GM18951 (cell line): ENCODE results near the gene NRG2.

Experiments
- POLR2A ChIP-seq: IDR thresholded peaks from 4 replicates; pipeline ENCODE4 v1.6.1; 2011; ENCODE audit warnings: mild to moderate bottlenecking; ENCODE audit not compliant: insufficient read length, insufficient read depth; ENCODE audit errors: extremely low read depth
- in situ Hi-C: fragments of 300-500 bp; cut with MboI; formaldehyde crosslinking; loops from one replicate; pipeline ENCODE4 v1.12.0; 2022; ENCODE audit warnings: low sequenced_read_pairs, mixed read lengths, inconsistent platforms; ENCODE audit not compliant: unreplicated experiment

Gene NRG2

DNA sequence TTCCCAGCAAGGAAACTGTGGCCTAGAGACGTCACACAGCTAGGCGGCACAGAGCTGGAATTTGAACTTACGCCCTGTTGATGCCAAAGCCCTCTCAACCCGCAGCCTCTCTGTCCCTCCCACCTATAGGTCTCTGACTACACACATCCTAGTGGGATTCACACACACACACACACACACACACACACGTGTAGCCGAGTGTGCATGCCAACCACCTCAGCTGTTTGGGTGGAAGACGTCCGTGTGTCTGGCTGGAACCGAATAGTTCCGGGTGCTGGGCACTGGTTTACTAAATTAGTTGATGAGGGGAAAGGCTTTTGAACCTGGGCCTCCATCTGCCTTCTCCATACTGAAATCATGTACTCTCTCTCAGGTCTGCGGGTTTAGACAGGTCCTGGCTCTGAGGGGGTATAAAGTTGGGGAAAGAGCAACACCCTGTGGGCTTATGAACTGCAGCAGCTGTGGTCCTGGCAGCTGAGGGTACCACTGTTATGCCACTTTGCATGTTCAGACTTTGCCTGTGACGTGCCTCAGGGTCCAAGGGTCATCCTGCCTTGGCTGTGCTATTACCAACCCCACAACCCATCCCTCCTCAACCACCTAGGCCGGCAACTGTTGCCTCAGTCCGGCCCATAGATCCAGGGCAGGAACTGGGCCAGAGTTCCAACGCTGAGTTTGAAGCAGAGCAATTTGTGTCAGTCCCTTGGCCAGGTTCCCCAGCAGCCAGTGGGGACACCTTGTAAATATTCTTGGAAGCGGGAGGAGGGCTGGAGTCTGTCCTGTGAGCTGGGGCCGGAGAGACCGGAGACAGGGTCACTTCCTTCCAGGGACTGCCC is 197.0 kb downstream of the NRG2 start:
- in situ Hi-C loops: loop anchor here (10.0 kb wide), 1 partner anchor 61 kb away; no protein-coding TSS in a partner anchor
- no peak for TF ChIP-seq POLR2A

DNA sequence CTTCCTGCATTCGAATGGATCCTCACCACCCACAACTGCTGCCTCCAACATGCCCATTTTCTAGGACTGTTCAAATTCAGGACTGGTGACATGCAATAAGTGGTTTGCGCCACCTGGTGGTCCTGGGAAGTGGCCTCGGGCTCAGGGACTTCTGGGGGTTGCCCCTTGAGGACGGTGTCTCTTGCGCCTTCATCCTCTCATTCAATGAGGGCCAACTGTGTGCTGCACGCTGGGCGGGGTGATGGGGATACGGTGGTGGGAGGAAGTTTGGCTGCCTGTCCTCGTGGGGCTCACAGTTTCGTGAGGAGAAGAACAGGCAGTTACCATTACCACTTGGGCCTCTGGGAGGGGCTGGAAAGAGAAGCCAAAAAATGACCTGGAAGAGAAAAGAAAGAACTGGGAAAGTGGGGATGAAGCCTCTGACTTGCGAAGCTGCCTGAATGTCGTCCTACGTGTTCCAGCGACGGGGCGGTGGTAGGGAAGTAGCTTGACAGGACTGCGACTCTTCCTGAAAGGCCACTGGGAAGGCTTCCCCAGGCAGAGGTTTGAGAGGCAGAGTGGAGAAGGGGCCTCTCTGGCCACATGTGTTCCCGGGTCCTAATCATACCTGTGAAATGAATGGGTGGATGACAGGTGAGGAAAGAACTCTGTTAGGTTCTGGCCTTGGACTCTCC is 198.5 kb downstream of the NRG2 start:
- in situ Hi-C loops: loop anchor here (10.0 kb wide), 1 partner anchor 60 kb away; no protein-coding TSS in a partner anchor
- no peak for TF ChIP-seq POLR2A

DNA sequence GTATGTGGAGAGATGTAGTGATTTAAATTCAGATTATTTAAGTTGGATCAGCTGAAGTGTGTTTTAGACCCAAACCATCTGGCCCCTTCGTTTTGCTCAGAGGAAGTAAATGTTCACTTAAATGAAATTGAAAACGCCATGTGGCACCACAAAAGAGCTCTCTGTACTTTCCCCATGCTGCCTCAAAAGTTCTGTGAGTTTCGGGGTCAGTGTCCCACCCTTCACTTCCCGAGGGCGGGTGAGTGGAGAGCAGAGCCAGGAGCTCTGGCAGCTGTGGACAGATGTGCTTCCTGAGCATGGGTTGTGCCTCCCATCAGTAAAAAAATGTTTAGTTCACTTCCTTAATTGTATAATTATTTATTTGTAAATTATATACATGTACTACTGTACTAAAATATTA is 199.1 kb downstream of the NRG2 start:
- in situ Hi-C loops: loop anchor here (10.0 kb wide), 1 partner anchor 59 kb away; no protein-coding TSS in a partner anchor
- TF ChIP-seq POLR2A: no peak

DNA sequence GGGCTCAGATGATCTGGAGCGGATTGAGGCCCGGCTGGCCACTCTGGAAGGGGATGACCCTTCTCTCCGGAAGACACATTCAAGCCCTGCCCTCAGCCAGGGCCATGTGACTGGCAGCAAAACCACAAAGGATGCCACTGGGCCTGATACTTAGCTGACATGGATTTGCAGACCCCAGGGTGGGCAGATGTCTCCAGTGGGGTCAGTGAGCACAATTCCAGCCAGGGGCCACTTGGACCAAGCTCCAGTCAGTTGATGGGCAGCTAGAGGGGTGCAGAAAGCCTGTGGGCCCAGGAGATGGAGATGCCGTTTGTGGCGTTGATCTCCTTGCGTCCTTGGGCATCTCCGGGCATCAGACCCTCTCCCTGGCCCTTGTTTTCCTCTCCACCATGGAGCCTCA is 200.8 kb downstream of the NRG2 start:
- TF ChIP-seq POLR2A: no peak
- in situ Hi-C loops: loop anchor here (10.0 kb wide), 1 partner anchor 58 kb away; no protein-coding TSS in a partner anchor

DNA sequence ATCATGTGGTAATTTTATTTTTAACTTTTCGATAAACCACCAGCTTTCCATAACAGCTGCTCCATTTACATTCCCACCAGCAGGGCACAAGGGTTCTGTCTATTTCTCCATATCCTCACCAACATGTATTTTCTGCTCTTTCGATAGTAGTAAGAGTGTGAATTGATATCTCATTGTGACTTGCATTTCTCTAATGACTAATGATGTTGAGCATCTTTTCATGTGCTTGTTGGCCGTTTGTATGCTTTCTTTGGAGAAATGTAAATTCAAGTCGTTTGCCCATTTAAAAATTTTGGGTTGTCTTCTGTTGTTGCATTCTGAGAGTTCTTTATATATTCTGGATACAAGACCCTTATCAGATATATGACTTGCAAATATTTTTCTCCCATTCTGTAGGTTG is 201.6 kb downstream of the NRG2 start:
- in situ Hi-C loops: loop anchor here (10.0 kb wide), 1 partner anchor 57 kb away; no protein-coding TSS in a partner anchor
- TF ChIP-seq POLR2A: no peak

DNA sequence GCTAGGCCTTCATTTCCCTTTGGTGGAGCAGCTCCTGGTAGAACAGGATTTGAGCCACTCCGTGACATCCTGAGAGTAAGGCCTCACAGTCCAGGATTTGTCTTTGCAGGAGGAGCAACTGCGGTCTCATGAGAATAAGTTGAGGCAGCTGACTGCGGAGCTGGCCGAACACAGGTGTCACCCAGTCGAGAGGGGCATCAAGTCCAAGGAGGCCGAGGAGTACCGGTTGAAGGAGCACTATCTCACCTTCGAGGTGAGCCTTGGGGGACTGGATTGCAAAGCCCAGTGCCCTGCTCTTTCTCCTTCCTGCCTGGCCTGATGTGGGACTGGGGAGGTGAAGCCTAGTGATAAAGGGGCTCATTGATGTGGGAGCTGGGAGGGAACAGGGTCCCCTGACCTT is 203.2 kb downstream of the NRG2 start:
- in situ Hi-C loops: loop anchor here (10.0 kb wide), 1 partner anchor 55 kb away; no protein-coding TSS in a partner anchor
- TF ChIP-seq POLR2A: no peak

DNA sequence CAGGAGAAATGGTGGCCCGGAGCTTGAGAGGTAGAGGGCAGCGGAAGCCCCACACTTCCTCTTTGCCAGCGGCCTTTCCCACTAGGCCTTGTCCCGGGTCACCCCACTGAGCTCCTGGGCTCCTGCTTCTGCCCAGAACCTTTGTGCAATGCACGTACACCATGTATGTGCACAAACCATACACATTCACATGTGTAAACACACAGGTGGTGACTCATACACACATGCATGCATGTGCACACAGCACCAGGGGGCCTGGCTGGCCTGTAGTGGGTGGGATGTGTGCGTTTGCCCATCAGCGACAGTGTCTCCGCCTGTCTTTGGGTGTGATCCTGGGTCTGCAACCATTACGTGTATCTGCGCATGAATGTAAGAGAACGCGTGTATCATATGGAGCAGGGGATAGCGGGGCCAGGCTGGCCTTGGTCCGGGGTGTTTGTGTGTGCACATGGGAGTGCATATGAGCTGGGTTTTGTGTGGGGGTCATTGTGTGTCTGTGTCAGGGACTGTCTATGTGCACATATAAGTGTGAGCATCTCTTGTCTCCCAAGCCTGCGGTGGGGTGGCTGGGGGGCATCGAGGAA is 203.8 kb downstream of the NRG2 start:
- TF ChIP-seq POLR2A: no peak
- in situ Hi-C loops: no loop called here

DNA sequence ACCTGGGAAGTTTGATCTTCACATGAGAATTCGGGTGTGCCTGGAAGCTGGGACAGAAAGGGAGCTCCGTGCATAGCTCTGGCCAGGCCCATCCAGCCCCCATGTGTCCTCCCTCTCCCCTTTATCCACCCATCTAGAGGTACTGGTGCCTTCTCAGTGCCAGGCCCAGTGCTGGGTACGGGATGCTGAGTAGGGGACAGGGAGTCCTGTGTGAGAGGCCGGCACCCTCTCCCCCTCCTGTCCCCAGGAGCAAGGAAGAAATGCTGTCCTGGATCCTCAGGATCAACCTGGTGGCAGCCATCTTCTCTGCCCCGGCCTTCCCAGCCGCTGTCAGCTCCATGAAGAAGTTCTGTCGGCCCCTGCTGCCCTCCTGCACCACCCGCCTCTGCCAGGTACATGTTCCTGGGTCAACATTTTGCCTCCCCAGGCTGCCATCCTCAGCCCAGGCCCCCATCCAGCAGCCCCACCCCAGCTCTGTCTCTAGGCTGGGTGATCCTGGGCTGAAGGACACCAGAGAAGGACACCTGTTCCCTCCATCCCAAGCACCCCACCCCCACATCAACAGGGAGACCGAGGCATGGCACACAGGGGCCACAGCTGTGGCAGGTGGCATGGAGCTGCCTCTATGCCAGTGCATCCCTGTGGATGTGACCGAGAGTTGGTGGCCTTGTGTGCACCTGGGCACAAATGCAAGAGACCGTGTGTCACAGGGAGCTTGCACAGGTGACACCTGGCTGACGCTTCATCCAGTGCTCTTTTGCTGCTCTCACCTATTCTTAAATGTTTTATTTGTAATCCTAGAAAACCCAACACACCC is 204.5 kb downstream of the NRG2 start:
- in situ Hi-C loops: no loop called here
- no peak for TF ChIP-seq POLR2A

DNA sequence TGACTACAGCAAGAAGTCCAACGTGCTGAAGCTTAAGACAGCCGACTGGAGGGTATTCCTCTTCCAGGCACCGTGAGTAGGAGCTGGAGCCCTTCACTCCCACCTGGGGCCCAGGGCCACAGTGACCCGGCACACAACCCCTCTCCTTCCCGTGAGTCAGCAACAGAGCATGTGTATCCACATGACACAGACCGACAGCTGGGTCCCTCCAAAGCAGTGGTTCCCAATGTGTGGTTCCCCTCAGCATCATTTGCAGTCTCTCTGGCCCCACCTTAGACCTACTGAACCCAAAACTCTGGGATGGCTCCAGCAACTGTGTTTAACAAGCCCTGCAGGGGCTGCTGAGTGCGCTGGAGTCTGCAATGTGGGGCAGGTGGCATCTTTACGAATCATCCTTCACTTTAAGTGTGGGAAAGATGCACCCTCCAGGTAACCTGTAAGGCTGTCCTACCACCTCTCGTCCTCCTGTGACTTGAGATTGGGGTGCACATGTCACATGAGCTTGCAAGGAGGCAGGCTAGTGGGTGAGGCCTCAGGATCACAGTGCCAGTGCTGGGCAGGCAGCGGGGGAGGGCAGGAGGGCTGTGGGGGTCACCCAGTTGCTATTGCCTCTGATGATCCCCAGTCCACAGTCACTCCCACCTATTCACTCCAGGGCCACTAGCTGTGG is 205.3 kb downstream of the NRG2 start:
- TF ChIP-seq POLR2A: no peak
- in situ Hi-C loops: no loop called here

DNA sequence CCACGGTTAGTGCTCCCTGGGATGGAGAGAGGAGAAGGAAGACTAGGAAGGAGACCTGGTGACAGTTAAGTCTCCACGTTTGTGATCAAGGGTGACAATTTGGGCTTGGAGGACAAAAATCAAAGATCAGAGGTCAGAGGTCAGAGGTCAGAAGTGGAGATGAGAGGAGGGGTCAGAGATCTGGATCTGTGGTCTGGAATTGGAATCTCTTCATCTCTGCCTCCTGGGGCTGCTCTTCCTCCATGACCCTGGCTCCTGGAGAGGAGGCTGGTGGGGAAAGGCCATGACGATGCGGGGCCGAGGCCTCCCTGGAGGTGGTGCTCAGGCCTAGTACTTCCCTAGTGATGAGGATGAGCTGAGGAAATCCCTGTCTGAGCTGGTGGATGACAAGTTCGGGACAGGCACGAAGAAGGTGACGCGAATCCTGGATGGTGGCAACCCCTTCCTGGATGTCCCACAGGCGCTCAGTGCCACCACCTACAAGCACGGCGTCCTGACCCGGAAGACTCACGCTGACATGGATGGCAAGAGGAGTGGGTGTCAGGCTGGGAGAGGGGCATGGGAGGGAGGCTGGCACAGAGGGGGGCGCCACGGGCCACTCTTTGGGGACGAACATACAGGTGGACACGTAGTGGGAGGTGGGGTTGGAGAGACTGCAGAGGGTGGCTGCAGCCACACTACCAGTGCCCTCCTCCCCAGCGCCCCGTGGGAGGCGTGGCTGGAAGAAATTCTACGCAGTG is 206.5 kb downstream of the NRG2 start:
- in situ Hi-C loops: no loop called here
- TF ChIP-seq POLR2A: no peak

DNA sequence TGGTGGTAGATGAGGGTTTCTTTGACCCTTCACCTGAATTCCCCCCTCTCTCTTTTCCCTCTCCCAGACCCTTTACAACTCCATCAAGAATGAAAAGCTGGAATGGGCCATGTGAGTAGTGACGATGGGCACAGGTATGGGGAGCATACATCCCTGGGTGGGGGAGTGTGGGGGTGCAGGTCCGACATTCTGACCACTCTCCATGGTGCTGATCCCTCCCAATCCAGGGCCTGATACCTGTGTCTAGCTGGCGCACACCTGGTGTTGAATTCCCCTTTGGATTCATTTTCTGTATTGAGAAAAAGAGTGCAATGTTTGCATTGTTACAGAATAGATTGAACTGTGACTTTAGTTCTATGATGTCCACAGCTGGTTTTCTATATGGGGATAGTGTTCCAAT is 207.4 kb downstream of the NRG2 start:
- TF ChIP-seq POLR2A: no peak
- in situ Hi-C loops: no loop called here

DNA sequence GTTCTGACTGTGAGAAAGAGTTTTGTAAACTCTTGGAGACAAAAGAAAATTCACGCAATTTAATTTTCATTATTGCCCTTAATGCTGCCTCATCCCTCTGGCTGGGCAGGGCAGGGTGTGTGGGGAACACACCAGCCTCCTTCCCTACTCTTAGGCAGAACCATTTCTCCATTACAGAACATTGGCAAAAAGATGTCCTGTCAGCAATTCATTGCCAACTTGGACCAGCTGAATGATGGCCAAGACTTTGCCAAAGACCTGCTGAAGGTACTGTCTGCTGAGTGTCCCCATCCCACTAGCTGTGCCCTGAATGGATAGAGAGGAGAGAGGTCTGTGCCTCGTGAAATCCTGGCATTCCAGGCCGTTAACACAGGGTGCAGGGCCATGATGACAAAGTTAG is 209.6 kb downstream of the NRG2 start:
- TF ChIP-seq POLR2A: no peak
- in situ Hi-C loops: no loop called here

DNA sequence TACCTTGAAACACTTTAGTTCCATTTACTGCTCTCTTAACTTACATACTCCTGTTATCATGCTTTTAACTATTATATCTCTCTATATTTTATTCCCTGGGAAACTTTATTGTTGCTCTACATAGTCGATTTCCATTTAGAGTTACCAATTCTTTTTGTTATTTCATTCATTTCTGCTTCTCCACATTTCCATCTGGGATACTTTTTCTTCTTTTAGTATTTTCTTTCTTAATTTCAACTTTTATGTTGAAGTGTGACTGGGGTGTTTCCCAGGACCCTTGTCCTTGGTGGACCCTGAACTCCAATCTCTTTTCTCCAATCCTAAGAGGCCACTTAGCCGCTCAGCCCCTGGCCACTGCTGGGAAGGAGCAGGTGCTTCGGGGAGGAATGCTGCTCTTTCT is 211.5 kb downstream of the NRG2 start:
- in situ Hi-C loops: no loop called here
- no peak for TF ChIP-seq POLR2A
